ENCODE measurements around the gene MED25. TPM values are rescaled to one million over a fixed set of nuclear protein-coding genes. Genes with fewer than 3 reads are reported as not detected.

Gene MED25
- total and polyA plus RNA-seq, 5 donors: 37.8 to 50.4 (median 41.5) TPM

GRCh38 chr19:49832556-49832955 lies 14.5 kb downstream of the MED25 start:
- H3K4me1 ChIP-seq (ENCODE audit: control insufficient read depth, insufficient read depth, low read length): no peaks in the 10 kb centered on the region
- H3K27me3 ChIP-seq (ENCODE audit: control insufficient read depth, insufficient read depth): no peaks in the 10 kb centered on the region
- intact Hi-C loops (cut with DNase I): no loop called here
- H3K9me3 ChIP-seq (ENCODE audit: control insufficient read depth, low read length): no peaks in the 10 kb centered on the region
- H3K4me3 ChIP-seq (ENCODE audit: low read length): no peak overlapping the region
- H3K27ac ChIP-seq (ENCODE audit: low read length): no peak overlapping the region
- ATAC-seq (no peak), DNase-seq (no peak)
- WGBS: 55% methylated on average over 9 of the region's 9 CpGs

DNA sequence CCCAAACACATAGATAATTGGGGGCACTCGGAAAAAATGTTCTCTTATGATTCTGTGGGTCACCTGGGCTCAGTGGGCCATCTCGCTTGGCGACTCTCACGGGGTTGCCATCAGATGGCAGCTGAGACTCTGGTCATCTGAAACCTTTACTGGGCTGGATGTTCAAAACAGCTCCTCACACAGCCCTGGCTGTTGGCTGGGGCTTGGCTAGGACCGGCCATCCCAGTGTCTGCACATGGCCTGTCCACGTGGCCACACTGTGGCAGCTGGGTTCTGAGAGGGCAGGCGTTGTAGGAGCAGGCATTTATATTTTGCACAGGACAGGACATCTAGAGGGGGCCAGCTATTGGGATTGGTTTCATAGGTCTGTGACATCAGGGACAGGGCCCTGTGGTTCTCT lies 15.5 kb downstream of the MED25 start:
- Histone ChIP-seq H3K27me3 (ENCODE audit: control insufficient read depth, insufficient read depth) (no peaks in the 10 kb centered on the region), H3K4me1 (ENCODE audit: control insufficient read depth, insufficient read depth, low read length) (no peaks in the 10 kb centered on the region), H3K4me3 (ENCODE audit: low read length) (no peak overlapping the region), H3K9me3 (ENCODE audit: control insufficient read depth, low read length) (no peaks in the 10 kb centered on the region), H3K27ac (ENCODE audit: low read length) (no peak overlapping the region)
- ATAC-seq (no peak), DNase-seq (peak in 1 of 3 donors; percentile 30)
- intact Hi-C loops (cut with DNase I): no loop called here
- WGBS: 87% methylated on average over 7 of the region's 7 CpGs

GRCh38 chr19:49835562-49835961 lies 17.5 kb downstream of the MED25 start:
- DNase-seq (no peak), ATAC-seq (peak in 1 of 2 donors; percentile 7)
- Histone ChIP-seq H3K4me3 (ENCODE audit: low read length) (no peak overlapping the region), H3K27me3 (ENCODE audit: control insufficient read depth, insufficient read depth) (no peaks in the 10 kb centered on the region), H3K9me3 (ENCODE audit: control insufficient read depth, low read length) (no peaks in the 10 kb centered on the region), H3K4me1 (ENCODE audit: control insufficient read depth, insufficient read depth, low read length) (no peaks in the 10 kb centered on the region), H3K27ac (ENCODE audit: low read length) (no peak overlapping the region)
- WGBS: 95% methylated on average over 12 of the region's 12 CpGs
- intact Hi-C loops (cut with DNase I): no loop called here

DNA sequence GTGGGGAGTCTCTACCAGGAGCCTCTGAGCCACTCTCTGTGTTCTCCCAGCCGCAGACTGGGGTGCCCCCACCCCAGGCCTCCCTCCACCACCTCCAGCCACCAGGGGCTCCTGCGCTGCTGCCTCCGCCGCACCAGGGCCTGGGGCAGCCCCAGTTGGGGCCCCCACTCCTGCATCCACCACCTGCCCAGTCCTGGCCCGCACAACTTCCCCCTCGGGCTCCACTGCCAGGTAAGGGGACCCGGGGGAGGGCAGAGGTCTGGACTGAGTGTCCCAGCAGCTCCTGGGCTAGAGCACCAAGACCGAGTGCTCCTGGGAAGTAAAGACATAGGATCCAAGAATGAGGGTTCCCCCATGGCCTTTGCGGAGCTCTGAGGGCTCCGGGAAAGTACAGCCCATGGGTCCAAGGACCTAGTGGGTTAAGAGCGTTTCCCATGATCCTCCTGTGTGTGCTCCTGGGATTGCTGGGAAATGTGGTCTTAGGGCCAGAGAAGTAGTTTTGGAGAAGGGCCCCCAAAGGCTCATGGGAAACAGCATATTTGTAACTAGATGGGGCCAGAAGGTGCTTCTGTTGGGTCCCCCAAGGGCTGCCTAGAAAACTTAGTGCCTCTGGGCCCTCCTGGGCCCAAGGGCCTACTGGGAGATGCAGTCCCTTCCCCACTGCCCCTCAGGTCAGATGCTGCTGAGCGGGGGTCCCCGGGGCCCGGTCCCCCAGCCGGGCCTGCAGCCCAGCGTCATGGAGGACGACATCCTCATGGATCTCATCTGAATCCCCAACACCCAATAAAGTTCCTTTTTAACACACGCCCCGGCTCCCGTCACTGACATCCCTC lies 18.3 kb downstream of the MED25 start:
- intact Hi-C loops (cut with DNase I): no loop called here
- Histone ChIP-seq H3K27ac (ENCODE audit: low read length) (no peak overlapping the region), H3K4me1 (ENCODE audit: control insufficient read depth, insufficient read depth, low read length) (no peaks in the 10 kb centered on the region), H3K9me3 (ENCODE audit: control insufficient read depth, low read length) (no peaks in the 10 kb centered on the region), H3K27me3 (ENCODE audit: control insufficient read depth, insufficient read depth) (no peaks in the 10 kb centered on the region), H3K4me3 (ENCODE audit: low read length) (no peak overlapping the region)
- 94% methylated on average over 20 of the region's 20 CpGs for WGBS
- no peak for ATAC-seq
- peak in 1 of 3 donors; percentile 56 for DNase-seq

GRCh38 chr19:49837009-49837310 lies 18.9 kb downstream of the MED25 start:
- Histone ChIP-seq H3K4me3 (ENCODE audit: low read length) (no peak overlapping the region), H3K9me3 (ENCODE audit: control insufficient read depth, low read length) (no peaks in the 10 kb centered on the region), H3K27me3 (ENCODE audit: control insufficient read depth, insufficient read depth) (no peaks in the 10 kb centered on the region), H3K27ac (ENCODE audit: low read length) (no peak overlapping the region), H3K4me1 (ENCODE audit: control insufficient read depth, insufficient read depth, low read length) (no peaks in the 10 kb centered on the region)
- intact Hi-C loops (cut with DNase I): no loop called here
- 90% methylated on average over 5 of the region's 5 CpGs for WGBS
- DNase-seq (no peak), ATAC-seq (no peak)

DNA sequence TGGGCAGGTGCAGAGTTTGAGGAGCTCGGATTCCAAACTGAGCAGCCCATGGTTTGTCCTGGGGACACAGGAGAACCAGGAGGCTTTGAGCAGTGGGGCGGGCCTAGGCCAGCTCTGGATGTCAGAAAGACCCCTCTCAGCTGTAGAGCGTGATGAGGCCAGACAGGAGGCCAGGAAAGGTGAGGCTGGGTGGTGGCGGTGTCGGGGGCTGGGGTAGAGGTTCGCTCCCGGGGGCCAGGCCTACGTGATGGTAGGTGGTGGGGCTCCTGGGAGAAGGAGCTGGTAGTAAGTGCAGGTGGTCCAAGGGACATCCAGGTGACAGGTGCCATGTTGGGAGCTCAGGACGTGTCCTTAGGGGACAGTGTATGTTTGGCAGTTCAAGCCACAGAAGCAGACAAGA lies 19.3 kb downstream of the MED25 start:
- intact Hi-C loops (cut with DNase I): no loop called here
- DNase-seq (peak in 1 of 3 donors; percentile 28), ATAC-seq (no peak)
- 97% methylated on average over 9 of the region's 9 CpGs for WGBS
- Histone ChIP-seq H3K4me1 (ENCODE audit: control insufficient read depth, insufficient read depth, low read length) (no peaks in the 10 kb centered on the region), H3K9me3 (ENCODE audit: control insufficient read depth, low read length) (no peaks in the 10 kb centered on the region), H3K27me3 (ENCODE audit: control insufficient read depth, insufficient read depth) (no peaks in the 10 kb centered on the region), H3K27ac (ENCODE audit: low read length) (no peak overlapping the region), H3K4me3 (ENCODE audit: low read length) (no peak overlapping the region)

GRCh38 chr19:49838885-49839588 lies 20.9 kb downstream of the MED25 start:
- DNase-seq: peak in 1 of 3 donors; percentile 2
- Histone ChIP-seq H3K27me3 (ENCODE audit: control insufficient read depth, insufficient read depth) (no peaks in the 10 kb centered on the region), H3K4me1 (ENCODE audit: control insufficient read depth, insufficient read depth, low read length) (no peaks in the 10 kb centered on the region), H3K4me3 (ENCODE audit: low read length) (no peak overlapping the region), H3K27ac (ENCODE audit: low read length) (peak overlapping the region; percentile 18), H3K9me3 (ENCODE audit: control insufficient read depth, low read length) (no peaks in the 10 kb centered on the region)
- no peak for ATAC-seq
- 74% methylated on average over 18 of the region's 18 CpGs for WGBS
- intact Hi-C loops (cut with DNase I): no loop called here

GRCh38 chr19:49839713-49840112 lies 21.6 kb downstream of the MED25 start:
- H3K4me1 ChIP-seq (ENCODE audit: control insufficient read depth, insufficient read depth, low read length): no peaks in the 10 kb centered on the region
- no peak for ATAC-seq
- WGBS: 90% methylated on average over 11 of the region's 11 CpGs
- no peaks in the 10 kb centered on the region for H3K9me3 ChIP-seq (ENCODE audit: control insufficient read depth, low read length)
- no peak overlapping the region for H3K4me3 ChIP-seq (ENCODE audit: low read length)
- intact Hi-C loops (cut with DNase I): no loop called here
- H3K27me3 ChIP-seq (ENCODE audit: control insufficient read depth, insufficient read depth): no peaks in the 10 kb centered on the region
- no peak overlapping the region for H3K27ac ChIP-seq (ENCODE audit: low read length)
- no peak for DNase-seq

GRCh38 chr19:49840321-49840720 lies 22.2 kb downstream of the MED25 start:
- Histone ChIP-seq H3K27me3 (ENCODE audit: control insufficient read depth, insufficient read depth) (no peaks in the 10 kb centered on the region), H3K4me1 (ENCODE audit: control insufficient read depth, insufficient read depth, low read length) (no peaks in the 10 kb centered on the region), H3K27ac (ENCODE audit: low read length) (no peak overlapping the region), H3K9me3 (ENCODE audit: control insufficient read depth, low read length) (no peaks in the 10 kb centered on the region), H3K4me3 (ENCODE audit: low read length) (no peak overlapping the region)
- ATAC-seq (no peak), DNase-seq (no peak)
- intact Hi-C loops (cut with DNase I): no loop called here
- 82% methylated on average over 11 of the region's 11 CpGs for WGBS

GRCh38 chr19:49840736-49841249 lies 22.7 kb downstream of the MED25 start:
- no peaks in the 10 kb centered on the region for H3K27me3 ChIP-seq (ENCODE audit: control insufficient read depth, insufficient read depth)
- no peaks in the 10 kb centered on the region for H3K4me1 ChIP-seq (ENCODE audit: control insufficient read depth, insufficient read depth, low read length)
- H3K9me3 ChIP-seq (ENCODE audit: control insufficient read depth, low read length): no peaks in the 10 kb centered on the region
- 75% methylated on average over 17 of the region's 17 CpGs for WGBS
- DNase-seq (no peak), ATAC-seq (no peak)
- H3K4me3 ChIP-seq (ENCODE audit: low read length): no peak overlapping the region
- intact Hi-C loops (cut with DNase I): no loop called here
- no peak overlapping the region for H3K27ac ChIP-seq (ENCODE audit: low read length)

GRCh38 chr19:49843265-49843664 lies 25.2 kb downstream of the MED25 start:
- Histone ChIP-seq H3K4me3 (ENCODE audit: low read length) (no peak overlapping the region), H3K9me3 (ENCODE audit: control insufficient read depth, low read length) (no peaks in the 10 kb centered on the region), H3K27ac (ENCODE audit: low read length) (no peak overlapping the region), H3K4me1 (ENCODE audit: control insufficient read depth, insufficient read depth, low read length) (no peaks in the 10 kb centered on the region), H3K27me3 (ENCODE audit: control insufficient read depth, insufficient read depth) (no peaks in the 10 kb centered on the region)
- DNase-seq: no peak
- ATAC-seq: no peak
- intact Hi-C loops (cut with DNase I): no loop called here
- 87% methylated on average over 3 of the region's 3 CpGs for WGBS

All from right cardiac atrium (tissue), 5 donors.